ENCODE data around the gene REEP6.

GRCh38 chr19:1524287-1524971 lies 33.4 kb downstream of the REEP6 start:
- peak; percentile 58 for TF ChIP-seq EZH2 (IDR thresholded peaks at IDR 0.05; ENCODE audit: insufficient read depth, poor library complexity, severe bottlenecking)
- no peak for TF ChIP-seq EZH2phosphoT487 (IDR thresholded peaks at IDR 0.05; ENCODE audit: insufficient read depth, low read depth)
